ENCODE data around the gene EP400. TPM values are rescaled to one million over a fixed set of nuclear protein-coding genes. Genes with fewer than 3 reads are reported as not detected.

EP400 gene
- total and polyA plus RNA-seq, 2 of the 8 experiments (the other 6 are each of a cell fraction or from before 2014, with no cell fraction given) = 13.1 to 69.7 TPM

GRCh38 chr12:131942671-131943070 lies 7.1 kb upstream of the EP400 start:
- Histone ChIP-seq H3K27me3 (replicated peaks in 1 of 4; ENCODE audit: control insufficient read depth in 3 of 4, extremely low read depth in 1 of 4, insufficient read depth in 3 of 4, low read length in 3 of 4) (no peaks in the 10 kb centered on the region), H3K14ac (ENCODE audit: insufficient read length) (no peak overlapping the region), H3K9me3 (ENCODE audit: insufficient read depth in 2 of 2, low read depth in 1 of 2, low read length in 1 of 2) (no peaks in the 10 kb centered on the region), H2AFZ (ENCODE audit: low read length) (no peak overlapping the region), H3K9ac (replicated peaks in 1 of 4; ENCODE audit: extremely low read depth in 1 of 4, low read depth in 3 of 4, low read length in 3 of 4) (no peak overlapping the region), H3K36me3 (ENCODE audit: control insufficient read depth in 2 of 4, insufficient read depth in 4 of 4, low read length in 3 of 4) (peaks cover 21 to 57% (median 46%) of the 10 kb centered on the region in 4 experiments), H3K4ac (replicated peaks; ENCODE audit: insufficient read length, low read depth, low read length) (no peak overlapping the region), H3K23ac (ENCODE audit: insufficient read length) (no peak overlapping the region), H2BK120ac (replicated peaks; ENCODE audit: low read depth, low read length) (no peak overlapping the region), H4K20me1 (replicated peaks in 1 of 2; ENCODE audit: control insufficient read depth in 1 of 2, insufficient read depth in 2 of 2, low read length in 2 of 2) (peaks cover 0 to 20% of the 10 kb centered on the region in 2 experiments), H4K8ac (ENCODE audit: extremely low read depth, insufficient read depth, low read length) (no peak overlapping the region), H3K79me1 (ENCODE audit: low read depth, low read length) (no peaks in the 10 kb centered on the region), H2AK5ac (ENCODE audit: low read depth, low read length) (no peak overlapping the region), H3K23me2 (ENCODE audit: low read depth, low read length) (no peaks in the 10 kb centered on the region), H3K79me2 (ENCODE audit: control insufficient read depth in 1 of 2, insufficient read depth in 2 of 2, low read length in 2 of 2) (no peaks in the 10 kb centered on the region), H3K4me2 (ENCODE audit: insufficient read depth in 1 of 2, low read depth in 2 of 2, low read length in 2 of 2) (no peak overlapping the region), H2BK12ac (ENCODE audit: low read depth, low read length) (no peak overlapping the region), H3K4me1 (replicated peaks in 1 of 4; ENCODE audit: control insufficient read depth in 3 of 4, insufficient read depth in 4 of 4, low read length in 3 of 4) (peaks cover 0 to 2% (median 1%) of the 10 kb centered on the region in 4 experiments; a peak in 4 of 7 replicates), H2BK15ac (ENCODE audit: low read length) (no peak overlapping the region), H3K27ac (ENCODE audit: low read depth, low read length) (no peak overlapping the region), H3K56ac (replicated peaks; ENCODE audit: insufficient read length, low read depth, low read length) (no peak overlapping the region), H4K5ac (ENCODE audit: insufficient read length, low read depth, low read length) (no peak overlapping the region), H3K4me3 (ENCODE audit: extremely low read depth in 1 of 4, insufficient read depth in 2 of 4, low read depth in 3 of 4, low read length in 4 of 4) (no peak overlapping the region), H2BK5ac (ENCODE audit: low read depth, low read length) (no peak overlapping the region), H2BK20ac (ENCODE audit: low read length) (no peak overlapping the region), H4K91ac (replicated peaks; ENCODE audit: insufficient read length, low read length) (no peak overlapping the region), H3K18ac (ENCODE audit: extremely low read depth, low read length) (no peak overlapping the region)
- DNase-seq (ENCODE audit: low read depth in 1 of 2, low spot score in 2 of 2) (no peak), FAIRE-seq (no peak)
- ChIA-PET CTCF (ENCODE audit: partially characterized antibody) (no interaction called here), POLR2A (ENCODE audit: partially characterized antibody) (interaction anchor here (3.5 to 5.6 kb wide), 2 partner anchors 7 to 13 kb away, joined by 23 to 44 read pairs; partner anchors contain the start of gene PUS1)
- WGBS, 2 experiments (ENCODE audit: extremely low coverage in 1 of 2, insufficient coverage in 1 of 2, insufficient read length in 1 of 2, insufficient replicate concordance in 2 of 2, low coverage in 1 of 2, low lambda C conversion rate in 2 of 2, missing lambda C conversion rate in 1 of 2) = 96% methylated on average over 12 of the region's 12 CpGs; no CpG with 5 or more reads in 1 of the 2 experiments
- TF ChIP-seq SIN3A (conservative IDR thresholded peaks at IDR 0.05 in 1 of 2, IDR thresholded peaks at IDR 0.05 in 1 of 2; ENCODE audit: low read depth in 1 of 2, low read length in 2 of 2) = no peak
- TF ChIP-seq RXRA (IDR thresholded peaks at IDR 0.05; ENCODE audit: insufficient read depth, low read depth, low read length) = no peak
- TF ChIP-seq SP1 (IDR thresholded peaks at IDR 0.05; ENCODE audit: low read depth, low read length) = no peak
- TF ChIP-seq, protein P1, sequence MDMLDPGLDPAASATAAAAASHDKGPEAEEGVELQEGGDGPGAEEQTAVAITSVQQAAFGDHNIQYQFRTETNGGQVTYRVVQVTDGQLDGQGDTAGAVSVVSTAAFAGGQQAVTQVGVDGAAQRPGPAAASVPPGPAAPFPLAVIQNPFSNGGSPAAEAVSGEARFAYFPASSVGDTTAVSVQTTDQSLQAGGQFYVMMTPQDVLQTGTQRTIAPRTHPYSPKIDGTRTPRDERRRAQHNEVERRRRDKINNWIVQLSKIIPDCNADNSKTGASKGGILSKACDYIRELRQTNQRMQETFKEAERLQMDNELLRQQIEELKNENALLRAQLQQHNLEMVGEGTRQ (IDR thresholded peaks at IDR 0.05; ENCODE audit: low read length) = no peak
- TF ChIP-seq JUND (IDR thresholded peaks at IDR 0.05; ENCODE audit: low read length) = no peak

Data from H1 (cell line).